SK-N-SH treated with all-trans-retinoic acid at 6 μM for 48 hours (cell line): ENCODE measurements around the gene DNHD1.

Experiments used
- ATAC-seq: fragments of 200-7000 bp; cut with Tn5 transposase; 3 replicates; pipeline ENCODE4 v1.9.1; 2020; ENCODE audit warnings: mild to moderate bottlenecking, moderate library complexity
- ARNTL ChIP-seq: fragments of 450-650 bp; formaldehyde crosslinking; IDR thresholded peaks from 2 replicates; pipeline ENCODE4 v1.5.0; 2020; ENCODE audit warnings: low read depth, mild to moderate bottlenecking, moderate library complexity, borderline replicate concordance
- BACH2 ChIP-seq: fragments of 250-450 bp; sonication (Bioruptor Pico); IDR thresholded peaks from 2 replicates; pipeline ENCODE4 v1.9.0; 2021; ENCODE audit warnings: mild to moderate bottlenecking, borderline replicate concordance
- CSDC2 ChIP-seq: fragments of 250-450 bp; sonication (Bioruptor Pico); IDR thresholded peaks from 2 replicates; pipeline ENCODE4 v1.5.0; 2020; ENCODE audit warnings: mild to moderate bottlenecking, moderate library complexity
- GLIS3 ChIP-seq: fragments of 250-450 bp; sonication (Bioruptor Pico); IDR thresholded peaks from 2 replicates; pipeline ENCODE4 v1.5.0; 2020; ENCODE audit warnings: mild to moderate bottlenecking, moderate library complexity
- ISL1 ChIP-seq: fragments of 250-450 bp; sonication (Bioruptor Pico); IDR thresholded peaks from 2 replicates; pipeline ENCODE4 v2.1.2; 2022; ENCODE audit warnings: mild to moderate bottlenecking, moderate library complexity
- OSR1 ChIP-seq: fragments of 250-450 bp; sonication (Bioruptor Pico); IDR thresholded peaks from 2 replicates; pipeline ENCODE4 v1.8.0; 2022; ENCODE audit warnings: moderate library complexity, mild to moderate bottlenecking, inconsistent platforms
- PPARA ChIP-seq: fragments of 250-450 bp; sonication (Bioruptor Pico); IDR thresholded peaks from 2 replicates; pipeline ENCODE4 v1.5.0; 2020; ENCODE audit warnings: mild to moderate bottlenecking, borderline replicate concordance
- RARB ChIP-seq: fragments of 250-450 bp; sonication (Bioruptor Pico); IDR thresholded peaks from 2 replicates; pipeline ENCODE4 v1.8.0; 2021; ENCODE audit warnings: mild to moderate bottlenecking, moderate library complexity
- SNAI2 ChIP-seq: fragments of 250-450 bp; sonication (Bioruptor Pico); IDR thresholded peaks from 2 replicates; pipeline ENCODE4 v1.5.0; 2020; ENCODE audit warnings: mild to moderate bottlenecking, moderate library complexity
- ZC3H10 ChIP-seq: fragments of 250-450 bp; sonication (Bioruptor Pico); IDR thresholded peaks from 2 replicates; pipeline ENCODE4 v1.5.1; 2021; ENCODE audit warnings: mild to moderate bottlenecking, moderate library complexity
- ZFP3 ChIP-seq: fragments of 250-450 bp; sonication (Bioruptor Pico); IDR thresholded peaks from 2 replicates; pipeline ENCODE4 v1.5.0; 2020; ENCODE audit warnings: mild to moderate bottlenecking, moderate library complexity
- ZFP30 ChIP-seq: fragments of 450-650 bp; formaldehyde crosslinking; IDR thresholded peaks from 2 replicates; pipeline ENCODE4 v1.5.0; 2022; ENCODE audit warnings: mild to moderate bottlenecking, moderate library complexity
- ZNF70 ChIP-seq: fragments of 450-650 bp; formaldehyde crosslinking; IDR thresholded peaks from 2 replicates; pipeline ENCODE4 v1.5.0; 2020; ENCODE audit warnings: mild to moderate bottlenecking, moderate library complexity
- ZNF8 ChIP-seq: fragments of 450-650 bp; formaldehyde crosslinking; IDR thresholded peaks from 2 replicates; pipeline ENCODE4 v1.5.0; 2020; ENCODE audit warnings: mild to moderate bottlenecking, moderate library complexity
- TF ChIP-seq, protein P1 (sequence below): fragments of 250-450 bp; sonication (Bioruptor Pico); IDR thresholded peaks from 2 replicates; pipeline ENCODE4 v1.8.0; 2020; ENCODE audit warnings: mild to moderate bottlenecking, moderate library complexity, borderline replicate concordance
- TF ChIP-seq, protein P2 (sequence below): fragments of 250-450 bp; sonication (Bioruptor Pico); IDR thresholded peaks from 2 replicates; pipeline ENCODE4 v1.5.0; 2020; ENCODE audit warnings: mild to moderate bottlenecking, moderate library complexity
- TF ChIP-seq, protein P3 (sequence below): fragments of 250-450 bp; sonication (Bioruptor Pico); IDR thresholded peaks from 2 replicates; pipeline ENCODE4 v1.5.1; 2021; ENCODE audit warnings: mild to moderate bottlenecking, moderate library complexity
- TF ChIP-seq, protein P4 (sequence below): fragments of 250-450 bp; sonication (Bioruptor Pico); IDR thresholded peaks from 2 replicates; pipeline ENCODE4 v1.8.0; 2021; ENCODE audit warnings: low read depth, mild to moderate bottlenecking, moderate library complexity, borderline replicate concordance

Gene DNHD1

DNA sequence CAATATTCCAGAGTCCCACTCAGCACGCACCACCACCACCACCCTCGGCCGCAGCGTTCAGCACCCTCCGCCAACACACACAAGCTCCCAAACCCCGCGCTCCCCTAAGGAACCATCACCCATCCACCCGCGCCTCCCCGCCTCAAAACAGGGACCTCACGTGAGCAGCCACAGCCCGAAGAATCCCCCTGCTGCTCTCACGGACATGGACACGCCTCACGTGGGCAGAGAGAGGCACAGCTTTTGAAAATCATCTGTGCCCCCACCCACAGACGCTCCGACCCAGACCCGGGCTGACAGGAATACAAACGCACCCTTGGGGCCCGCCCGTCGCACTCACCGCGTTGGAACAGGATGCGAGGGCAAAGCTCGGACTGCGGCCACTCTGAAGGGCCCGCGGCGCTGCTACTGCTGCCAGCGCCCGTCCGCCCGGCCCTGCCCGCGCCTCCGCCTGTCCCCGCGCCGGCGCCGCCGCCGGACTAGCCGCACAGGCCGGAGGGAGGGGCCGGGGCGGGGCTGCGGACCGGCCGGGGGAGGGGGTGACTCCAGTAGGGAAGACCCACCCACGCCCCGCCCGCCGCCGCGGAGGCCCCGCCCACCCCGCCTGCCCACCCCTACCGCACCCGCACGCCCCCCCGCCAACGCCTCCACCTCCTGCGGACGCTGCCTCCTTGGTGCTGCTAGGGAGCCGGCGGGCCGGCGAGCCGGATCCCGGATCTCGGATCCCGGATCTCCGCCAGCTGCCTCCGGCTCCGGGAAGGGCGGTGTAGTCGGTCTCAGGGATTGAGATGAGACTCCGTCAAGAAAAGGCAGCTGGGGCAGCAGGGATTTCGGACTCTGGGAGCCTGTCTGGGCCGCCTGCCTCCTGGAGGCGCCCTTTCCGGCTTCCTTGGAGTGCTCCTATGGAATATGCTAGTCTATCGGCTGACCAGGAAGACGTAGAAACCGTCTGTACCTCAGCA, 23.3 kb upstream of the DNHD1 start, which contains the start of gene TRIM3:
TRIM3 (minus strand) TSS at position 491 of the 962 bp plus-strand sequence. CDS start 8,246 bp downstream, outside the sequence.
- ATAC-seq: peak; percentile 85
- TF ChIP-seq, protein P1, sequence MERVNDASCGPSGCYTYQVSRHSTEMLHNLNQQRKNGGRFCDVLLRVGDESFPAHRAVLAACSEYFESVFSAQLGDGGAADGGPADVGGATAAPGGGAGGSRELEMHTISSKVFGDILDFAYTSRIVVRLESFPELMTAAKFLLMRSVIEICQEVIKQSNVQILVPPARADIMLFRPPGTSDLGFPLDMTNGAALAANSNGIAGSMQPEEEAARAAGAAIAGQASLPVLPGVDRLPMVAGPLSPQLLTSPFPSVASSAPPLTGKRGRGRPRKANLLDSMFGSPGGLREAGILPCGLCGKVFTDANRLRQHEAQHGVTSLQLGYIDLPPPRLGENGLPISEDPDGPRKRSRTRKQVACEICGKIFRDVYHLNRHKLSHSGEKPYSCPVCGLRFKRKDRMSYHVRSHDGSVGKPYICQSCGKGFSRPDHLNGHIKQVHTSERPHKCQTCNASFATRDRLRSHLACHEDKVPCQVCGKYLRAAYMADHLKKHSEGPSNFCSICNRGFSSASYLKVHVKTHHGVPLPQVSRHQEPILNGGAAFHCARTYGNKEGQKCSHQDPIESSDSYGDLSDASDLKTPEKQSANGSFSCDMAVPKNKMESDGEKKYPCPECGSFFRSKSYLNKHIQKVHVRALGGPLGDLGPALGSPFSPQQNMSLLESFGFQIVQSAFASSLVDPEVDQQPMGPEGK (CRISPR knock-in tag): peak; percentile 69
- 0 out of 2 replicates have a peak, but pooled peaks have one; percentile 50 for TF ChIP-seq GLIS3
- TF ChIP-seq, protein P2, sequence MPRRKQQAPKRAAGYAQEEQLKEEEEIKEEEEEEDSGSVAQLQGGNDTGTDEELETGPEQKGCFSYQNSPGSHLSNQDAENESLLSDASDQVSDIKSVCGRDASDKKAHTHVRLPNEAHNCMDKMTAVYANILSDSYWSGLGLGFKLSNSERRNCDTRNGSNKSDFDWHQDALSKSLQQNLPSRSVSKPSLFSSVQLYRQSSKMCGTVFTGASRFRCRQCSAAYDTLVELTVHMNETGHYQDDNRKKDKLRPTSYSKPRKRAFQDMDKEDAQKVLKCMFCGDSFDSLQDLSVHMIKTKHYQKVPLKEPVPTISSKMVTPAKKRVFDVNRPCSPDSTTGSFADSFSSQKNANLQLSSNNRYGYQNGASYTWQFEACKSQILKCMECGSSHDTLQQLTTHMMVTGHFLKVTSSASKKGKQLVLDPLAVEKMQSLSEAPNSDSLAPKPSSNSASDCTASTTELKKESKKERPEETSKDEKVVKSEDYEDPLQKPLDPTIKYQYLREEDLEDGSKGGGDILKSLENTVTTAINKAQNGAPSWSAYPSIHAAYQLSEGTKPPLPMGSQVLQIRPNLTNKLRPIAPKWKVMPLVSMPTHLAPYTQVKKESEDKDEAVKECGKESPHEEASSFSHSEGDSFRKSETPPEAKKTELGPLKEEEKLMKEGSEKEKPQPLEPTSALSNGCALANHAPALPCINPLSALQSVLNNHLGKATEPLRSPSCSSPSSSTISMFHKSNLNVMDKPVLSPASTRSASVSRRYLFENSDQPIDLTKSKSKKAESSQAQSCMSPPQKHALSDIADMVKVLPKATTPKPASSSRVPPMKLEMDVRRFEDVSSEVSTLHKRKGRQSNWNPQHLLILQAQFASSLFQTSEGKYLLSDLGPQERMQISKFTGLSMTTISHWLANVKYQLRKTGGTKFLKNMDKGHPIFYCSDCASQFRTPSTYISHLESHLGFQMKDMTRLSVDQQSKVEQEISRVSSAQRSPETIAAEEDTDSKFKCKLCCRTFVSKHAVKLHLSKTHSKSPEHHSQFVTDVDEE (CRISPR knock-in tag): 0 out of 2 replicates have a peak, but pooled peaks have one; percentile 25
- TF ChIP-seq ARNTL: no peak
- TF ChIP-seq ZC3H10: no peak
- no peak for TF ChIP-seq SNAI2 (CRISPR knock-in tag)
- TF ChIP-seq PPARA (CRISPR knock-in tag): no peak
- no peak for TF ChIP-seq ZFP30 (CRISPR knock-in tag)

DNA sequence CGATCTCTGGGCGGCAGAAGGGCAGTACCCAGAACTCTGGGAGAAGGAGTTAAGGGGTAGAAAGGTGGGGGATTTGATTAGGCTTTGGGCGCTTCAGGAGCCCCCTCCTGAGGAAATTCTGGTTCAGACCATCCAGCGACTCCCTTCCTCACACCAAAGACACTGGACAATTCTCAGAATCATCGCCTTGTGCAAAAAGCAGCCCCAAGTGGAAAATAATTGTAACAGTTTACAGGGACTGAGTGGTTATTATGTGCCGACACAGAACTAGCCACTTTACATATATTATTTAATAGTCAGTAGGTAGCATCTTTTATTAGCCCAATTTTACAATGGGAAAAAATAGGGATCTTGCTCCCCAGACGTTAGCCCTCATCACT, 22.7 kb upstream of the DNHD1 start:
- no peak for TF ChIP-seq GLIS3
- TF ChIP-seq, protein P2 (CRISPR knock-in tag): 0 out of 2 replicates have a peak, but pooled peaks have one; percentile 2
- no peak; the same call in 2 of the 3 replicates for ATAC-seq

DNA sequence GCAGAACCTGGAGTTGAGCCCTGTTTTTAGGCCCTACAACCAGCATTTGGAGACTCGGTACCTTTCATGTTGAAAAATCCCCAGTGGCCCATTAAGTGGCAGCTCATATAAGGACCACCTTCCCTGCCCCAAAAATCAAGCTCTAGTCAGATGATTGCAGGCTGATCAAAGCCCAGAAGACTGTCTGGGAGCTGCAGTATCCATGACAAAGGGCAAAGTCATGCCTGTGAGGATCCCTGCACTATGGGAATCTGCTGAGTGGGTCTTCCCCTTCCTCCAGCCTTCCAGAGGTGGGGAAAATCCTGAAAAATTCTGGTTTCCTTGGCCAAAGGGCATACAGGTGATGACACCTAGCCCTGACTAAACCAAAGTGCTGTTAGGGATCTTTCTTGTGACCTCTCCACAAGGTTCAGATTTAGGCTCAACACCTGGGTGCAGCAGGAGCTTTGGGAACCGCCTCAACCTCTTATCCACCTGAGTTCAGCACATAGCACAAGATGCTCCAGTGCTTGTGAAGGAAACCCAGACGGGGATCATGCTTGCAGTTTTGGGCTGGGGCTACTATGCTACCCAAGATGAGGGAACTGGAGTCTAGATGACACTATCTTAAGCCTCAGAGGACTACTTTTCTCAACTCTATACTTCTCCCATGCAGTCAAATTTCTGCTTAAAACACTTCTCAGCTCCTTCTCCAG, 22.1 kb upstream of the DNHD1 start:
- TF ChIP-seq ZNF8 (CRISPR knock-in tag): no peak
- 0 out of 2 replicates have a peak, but pooled peaks have one; percentile 15 for TF ChIP-seq RARB (CRISPR knock-in tag)
- no peak for TF ChIP-seq SNAI2 (CRISPR knock-in tag)
- TF ChIP-seq, protein P3, sequence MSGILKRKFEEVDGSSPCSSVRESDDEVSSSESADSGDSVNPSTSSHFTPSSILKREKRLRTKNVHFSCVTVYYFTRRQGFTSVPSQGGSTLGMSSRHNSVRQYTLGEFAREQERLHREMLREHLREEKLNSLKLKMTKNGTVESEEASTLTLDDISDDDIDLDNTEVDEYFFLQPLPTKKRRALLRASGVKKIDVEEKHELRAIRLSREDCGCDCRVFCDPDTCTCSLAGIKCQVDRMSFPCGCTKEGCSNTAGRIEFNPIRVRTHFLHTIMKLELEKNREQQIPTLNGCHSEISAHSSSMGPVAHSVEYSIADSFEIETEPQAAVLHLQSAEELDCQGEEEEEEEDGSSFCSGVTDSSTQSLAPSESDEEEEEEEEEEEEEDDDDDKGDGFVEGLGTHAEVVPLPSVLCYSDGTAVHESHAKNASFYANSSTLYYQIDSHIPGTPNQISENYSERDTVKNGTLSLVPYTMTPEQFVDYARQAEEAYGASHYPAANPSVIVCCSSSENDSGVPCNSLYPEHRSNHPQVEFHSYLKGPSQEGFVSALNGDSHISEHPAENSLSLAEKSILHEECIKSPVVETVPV (CRISPR knock-in tag): no peak
- TF ChIP-seq, all 23 proteins: peak for 1

DNA sequence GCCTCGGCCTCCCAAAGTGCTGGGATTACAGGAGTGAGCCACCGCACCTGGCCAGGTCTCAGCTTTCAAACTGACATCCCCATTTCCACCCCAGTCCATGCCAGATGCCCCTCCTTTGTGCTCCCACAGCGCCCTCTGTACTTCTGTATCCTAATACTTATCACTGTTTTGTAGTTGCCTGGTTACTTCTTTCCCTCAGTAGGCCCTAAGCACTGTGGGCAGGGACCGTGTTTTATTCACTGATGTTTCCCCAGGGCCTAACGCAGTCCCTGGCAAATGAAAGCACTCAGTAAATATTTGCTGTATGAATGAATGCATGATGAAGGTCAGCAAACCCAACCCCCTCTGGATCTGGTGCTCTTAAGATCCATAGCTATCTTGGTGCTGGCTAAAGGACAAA, 21.1 kb upstream of the DNHD1 start:
- ATAC-seq: no peak
- TF ChIP-seq ZNF70: no peak
- no peak for TF ChIP-seq GLIS3
- no peak for TF ChIP-seq ZFP30 (CRISPR knock-in tag)
- TF ChIP-seq ISL1 (CRISPR knock-in tag): no peak
- TF ChIP-seq ZC3H10: no peak
- no peak for TF ChIP-seq ARNTL
- no peak for TF ChIP-seq CSDC2 (CRISPR knock-in tag)
- TF ChIP-seq ZFP3 (CRISPR knock-in tag): no peak
- no peak for TF ChIP-seq OSR1 (CRISPR knock-in tag)
- TF ChIP-seq, protein P3 (CRISPR knock-in tag): no peak
- TF ChIP-seq, protein P4, sequence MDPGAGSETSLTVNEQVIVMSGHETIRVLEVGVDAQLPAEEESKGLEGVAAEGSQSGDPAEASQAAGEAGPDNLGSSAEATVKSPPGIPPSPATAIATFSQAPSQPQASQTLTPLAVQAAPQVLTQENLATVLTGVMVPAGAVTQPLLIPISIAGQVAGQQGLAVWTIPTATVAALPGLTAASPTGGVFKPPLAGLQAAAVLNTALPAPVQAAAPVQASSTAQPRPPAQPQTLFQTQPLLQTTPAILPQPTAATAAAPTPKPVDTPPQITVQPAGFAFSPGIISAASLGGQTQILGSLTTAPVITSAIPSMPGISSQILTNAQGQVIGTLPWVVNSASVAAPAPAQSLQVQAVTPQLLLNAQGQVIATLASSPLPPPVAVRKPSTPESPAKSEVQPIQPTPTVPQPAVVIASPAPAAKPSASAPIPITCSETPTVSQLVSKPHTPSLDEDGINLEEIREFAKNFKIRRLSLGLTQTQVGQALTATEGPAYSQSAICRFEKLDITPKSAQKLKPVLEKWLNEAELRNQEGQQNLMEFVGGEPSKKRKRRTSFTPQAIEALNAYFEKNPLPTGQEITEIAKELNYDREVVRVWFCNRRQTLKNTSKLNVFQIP (CRISPR knock-in tag): no peak
- TF ChIP-seq BACH2 (CRISPR knock-in tag): no peak
- TF ChIP-seq ZNF8 (CRISPR knock-in tag): no peak

More for the DNA sequence above, 22.1 kb upstream of the DNHD1 start:
- peak; percentile 10 for ATAC-seq
